SK-N-SH (cell line): ENCODE data around the gene SHMT2.

Experiments used
- CTCF ChIP-seq: fragments of 200-600 bp; sonication (generic); IDR thresholded peaks from 2 replicates; pipeline ENCODE4 v1.6.1; 2017; ENCODE audit warnings: antibody characterized with exemption, mild to moderate bottlenecking, moderate library complexity
- EZH2phosphoT487 ChIP-seq: fragments of 200-600 bp; sonication (generic); IDR thresholded peaks from 2 replicates; pipeline ENCODE4 v1.6.1; 2017; ENCODE audit warnings: low read depth, mixed run types, mild to moderate bottlenecking, antibody characterized with exemption, moderate library complexity, borderline replicate concordance
- MAX ChIP-seq: IDR thresholded peaks from 2 replicates; pipeline ENCODE4 v1.4.0; 2012; ENCODE audit warnings: low read depth
- SIN3A ChIP-seq: IDR thresholded peaks from 2 replicates; pipeline ENCODE4 v1.6.1; 2012; ENCODE audit warnings: low read depth, mild to moderate bottlenecking, low read length, moderate library complexity, borderline replicate concordance
- ZBTB33 ChIP-seq: IDR thresholded peaks from 2 replicates; pipeline ENCODE4 v1.4.0; 2012; ENCODE audit warnings: low read depth, borderline replicate concordance

- TF ChIP-seq CTCF (no peak), EZH2phosphoT487 (no peak), ZBTB33 (no peak), MAX (no peak), SIN3A (no peak)
Observed at GRCh38 chr12:57221169-57221917, 8.2 kb upstream of the SHMT2 start.
